GM12892 (cell line): ENCODE results near the gene GIGYF2.
"Not testable (repeated sequence)": the region's sequence is repeated elsewhere in the genome, so short reads cannot be mapped to it uniquely, and the experiment has no call there.

Experiments
- DNase-seq: peaks from one replicate; pipeline ENCODE4 v3.0.0; 2011; ENCODE audit not compliant: insufficient read length
- FAIRE-seq: peaks from 2 replicates; lab custom pipeline; 2011; peaks lifted over from hg19 to GRCh38; lab: Jason Lieb, UNC
- POLR2A ChIP-seq: IDR thresholded peaks from 2 replicates; pipeline ENCODE4 v1.6.1; 2011; ENCODE audit warnings: low read depth, low read length, control low read depth
- POLR2AphosphoS5 ChIP-seq: IDR thresholded peaks from 2 replicates; pipeline ENCODE4 v1.6.1; 2011; ENCODE audit warnings: low read depth, low read length, control low read depth
- TAF1 ChIP-seq: IDR thresholded peaks from 2 replicates; pipeline ENCODE4 v1.6.1; 2011; ENCODE audit warnings: low read depth, mild to moderate bottlenecking, control low read depth, low read length, borderline replicate concordance

Gene GIGYF2

DNA sequence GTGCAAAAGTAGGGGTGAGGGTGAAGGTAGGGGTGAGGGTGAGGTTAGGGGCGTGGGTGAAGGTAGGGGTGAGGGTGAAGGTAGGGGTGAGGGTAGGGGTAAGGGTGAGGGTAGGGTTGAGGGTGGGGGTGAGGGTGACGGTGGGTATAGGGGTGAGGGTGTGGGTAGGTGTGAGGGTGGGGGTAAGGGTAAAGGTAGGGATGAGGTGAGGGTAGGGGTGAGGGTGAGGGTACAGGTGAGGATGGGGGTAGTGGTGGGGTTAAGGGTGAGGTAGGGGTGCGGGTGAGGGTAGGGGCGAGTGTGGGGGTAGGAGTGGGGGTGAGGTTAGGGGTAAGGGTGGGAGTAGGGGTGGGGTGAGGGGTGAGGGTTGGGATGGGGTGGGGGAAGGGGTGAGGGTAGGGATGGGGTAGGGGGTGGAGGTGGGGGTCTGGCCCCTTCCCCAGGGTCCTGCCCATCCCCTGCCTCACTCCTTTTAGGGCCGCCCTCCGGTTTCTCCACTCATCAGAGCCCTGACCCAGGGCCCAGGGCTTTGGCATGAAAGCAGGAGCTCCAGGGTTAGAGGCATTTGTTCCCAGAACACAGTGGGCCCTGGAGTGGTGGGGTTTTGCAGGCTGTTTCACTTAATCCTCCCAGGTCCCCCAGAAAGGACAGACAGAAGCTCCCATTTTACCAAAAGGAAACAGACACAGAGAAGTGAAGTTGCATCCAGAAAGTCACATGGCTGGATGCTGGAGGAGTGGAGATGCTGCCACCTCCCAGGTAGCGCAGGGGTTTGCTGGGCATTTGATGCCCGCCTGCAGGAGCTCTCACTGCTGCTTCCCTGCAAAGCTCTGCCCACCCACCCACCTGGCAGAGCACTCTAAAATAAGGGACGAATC lies 199.8 kb downstream of the GIGYF2 start:
- no peak for FAIRE-seq
- no peak for TF ChIP-seq TAF1
- no peak for TF ChIP-seq POLR2A
- TF ChIP-seq POLR2AphosphoS5: no peak
- no peak for DNase-seq

DNA sequence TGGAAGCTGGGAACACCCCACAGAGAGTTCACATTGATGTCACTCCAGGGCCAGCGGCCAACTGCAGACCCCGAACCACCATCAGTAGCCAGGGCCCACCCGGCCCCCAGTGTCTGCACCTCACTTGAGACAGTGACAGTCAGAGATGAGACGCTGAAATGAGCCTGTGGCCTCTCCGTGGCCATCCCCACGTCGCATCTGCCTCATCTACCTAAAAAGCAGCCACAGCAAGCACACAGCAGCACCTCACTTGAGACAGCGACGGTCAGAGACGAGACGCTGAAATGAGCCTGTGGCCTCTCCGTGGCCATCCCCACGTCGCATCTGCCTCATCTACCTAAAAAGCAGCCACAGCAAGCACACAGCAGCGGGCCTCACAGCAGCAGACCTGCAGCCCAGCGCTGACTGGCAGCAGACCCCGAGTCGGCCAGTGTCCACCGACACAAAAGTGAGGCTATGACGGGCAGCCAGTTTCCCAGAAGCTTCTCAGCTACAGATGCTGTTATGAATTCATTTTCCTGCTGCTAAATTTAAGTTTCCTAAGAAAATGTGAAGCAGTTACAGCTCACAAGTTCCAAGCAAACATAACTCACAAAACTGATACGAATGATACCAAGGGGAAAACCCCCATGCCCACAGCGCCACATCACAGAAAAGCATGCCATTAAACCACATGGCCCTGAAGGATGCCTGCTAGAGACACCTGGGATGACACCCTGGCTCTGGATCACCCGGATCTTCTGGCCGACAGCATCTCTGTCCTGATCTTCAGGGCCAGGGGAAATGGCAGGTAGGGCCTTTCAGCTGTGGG lies 200.7 kb downstream of the GIGYF2 start:
- FAIRE-seq (no peak), DNase-seq (no peak)
- TF ChIP-seq POLR2AphosphoS5 (no peak), TAF1 (no peak), POLR2A (no peak)

DNA sequence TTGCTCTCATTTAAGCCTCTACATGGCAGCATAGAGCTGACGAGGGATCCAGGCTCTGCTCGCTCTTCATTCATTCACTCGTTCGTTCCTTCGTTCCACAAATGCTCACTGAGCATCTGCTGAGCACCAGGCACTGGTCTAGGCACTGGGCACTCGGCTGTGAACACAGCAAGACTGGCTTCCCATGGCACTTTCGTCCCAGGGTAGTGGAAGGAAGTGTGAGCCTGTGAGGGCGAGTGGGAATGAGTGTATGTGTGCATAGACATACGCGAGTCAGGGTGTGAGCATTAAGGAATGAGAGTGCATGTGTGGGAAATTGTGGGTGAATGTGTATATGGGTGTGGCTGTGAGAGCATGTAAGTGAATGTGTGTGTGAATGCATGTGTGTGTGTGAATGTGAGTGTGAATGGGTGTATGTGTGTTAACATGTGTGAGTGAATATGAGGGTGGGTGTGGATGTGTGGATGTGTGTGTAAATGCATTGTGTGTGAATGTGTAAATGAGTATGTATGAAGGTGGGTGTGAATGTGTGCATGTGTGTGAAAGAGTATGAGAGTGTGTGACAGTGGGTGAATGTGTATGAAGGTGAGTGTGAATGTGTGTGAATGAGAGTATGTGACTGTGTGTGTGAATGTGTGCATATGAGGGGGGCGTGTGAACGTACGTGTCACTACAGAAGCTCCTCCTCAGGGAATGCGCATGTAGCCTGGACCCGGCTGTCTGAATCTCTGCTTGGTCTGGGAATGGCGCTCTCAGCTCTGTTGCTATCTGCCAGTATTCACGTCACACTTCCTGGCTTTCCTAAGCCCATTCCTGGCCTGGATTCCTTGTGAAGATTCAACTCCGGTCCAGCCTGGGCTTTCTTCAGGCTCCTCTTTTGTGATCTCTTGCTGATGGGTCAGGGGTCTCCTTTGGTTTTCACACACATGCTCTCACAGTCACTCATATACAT lies 201.7 kb downstream of the GIGYF2 start:
- FAIRE-seq (no peak), DNase-seq (no peak)
- TF ChIP-seq POLR2AphosphoS5 (no peak), TAF1 (no peak), POLR2A (no peak)

DNA sequence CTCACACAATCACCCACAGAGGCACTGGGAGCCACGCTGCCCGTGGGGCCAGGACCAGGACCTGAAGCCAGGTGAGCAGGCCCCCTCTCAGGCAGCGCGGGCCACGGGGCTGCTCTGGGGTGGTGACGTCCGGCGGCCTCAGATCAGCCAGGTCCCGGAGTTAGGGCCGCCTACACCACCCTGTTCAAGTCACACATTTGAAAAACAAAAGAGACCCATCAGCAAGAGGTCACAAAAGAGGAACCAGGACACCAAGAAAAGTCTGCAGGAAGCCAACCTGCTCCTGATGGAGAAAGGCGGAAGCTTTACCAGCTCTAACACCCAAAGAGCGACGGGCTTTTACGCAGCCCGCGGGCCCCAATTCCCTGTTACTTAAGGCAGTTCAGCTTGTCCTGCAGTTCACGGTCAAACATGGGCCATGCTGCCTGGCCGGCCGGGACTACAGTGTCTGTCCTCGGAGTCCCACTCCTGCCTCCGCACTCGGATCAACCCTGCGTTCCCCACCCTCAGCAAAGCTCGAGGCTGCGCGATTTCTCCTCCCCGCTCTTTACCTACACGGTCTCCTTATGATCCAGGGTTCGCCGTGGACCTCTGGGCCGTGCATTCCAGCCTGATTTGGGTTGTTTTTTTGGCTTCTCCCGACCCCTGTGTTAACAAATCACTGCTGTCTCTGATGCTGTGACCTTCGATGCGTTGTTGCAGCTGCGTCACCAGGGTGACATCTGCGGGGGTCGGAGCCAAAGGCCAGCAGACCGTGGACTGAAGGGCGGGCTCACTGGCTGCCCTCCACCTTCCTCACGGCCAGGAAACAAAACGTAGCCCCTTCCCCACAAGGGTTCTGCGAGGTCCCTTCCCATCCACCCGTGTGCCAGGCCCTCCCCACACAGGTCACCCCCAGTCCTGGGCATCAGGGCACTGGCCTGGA lies 203.9 kb downstream of the GIGYF2 start:
- FAIRE-seq (no peak), DNase-seq (no peak)
- TF ChIP-seq POLR2AphosphoS5: no peak
- TF ChIP-seq POLR2A: no peak
- no peak for TF ChIP-seq TAF1

DNA sequence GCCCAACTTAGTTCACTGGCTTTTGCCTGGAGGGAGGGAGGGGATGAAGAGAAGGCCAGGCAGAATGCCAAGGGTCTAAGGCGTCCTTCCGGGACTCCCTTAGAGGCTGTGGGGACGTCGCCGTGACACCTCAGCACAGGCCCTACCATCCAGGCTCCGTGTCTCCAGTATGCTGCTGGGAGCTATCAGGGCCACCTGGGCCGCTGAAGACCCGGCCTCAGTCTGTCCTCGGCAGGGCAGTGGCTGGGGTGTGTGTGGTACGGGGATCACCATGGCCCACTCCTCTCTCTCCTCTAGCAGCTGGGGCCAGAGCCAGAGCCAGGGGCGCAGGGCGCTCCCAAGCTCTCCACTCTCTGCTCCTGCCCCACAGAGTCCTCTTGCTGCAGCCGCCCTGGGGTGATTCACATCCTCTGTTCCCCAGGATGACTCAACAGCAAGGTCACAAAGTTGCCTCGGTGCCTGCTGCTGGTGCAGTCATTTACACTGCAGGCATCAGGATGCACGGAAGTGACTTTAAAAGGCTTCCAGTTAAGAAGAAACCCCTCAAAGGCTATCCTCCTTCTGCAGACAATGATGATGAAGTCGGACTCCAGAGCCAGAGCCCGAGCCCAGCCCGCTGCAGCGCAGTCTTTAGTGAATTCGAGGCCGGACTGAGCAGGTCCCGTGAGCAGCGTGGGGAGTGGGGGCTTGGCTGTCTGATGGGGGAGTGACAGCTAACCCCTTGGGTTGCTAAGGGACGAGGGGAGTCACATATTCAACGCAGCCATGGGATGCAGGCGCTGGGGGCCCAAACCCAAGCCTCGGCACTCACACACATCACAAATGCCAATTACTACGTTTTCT lies 204.8 kb downstream of the GIGYF2 start:
- no peak for FAIRE-seq
- DNase-seq: no peak

DNA sequence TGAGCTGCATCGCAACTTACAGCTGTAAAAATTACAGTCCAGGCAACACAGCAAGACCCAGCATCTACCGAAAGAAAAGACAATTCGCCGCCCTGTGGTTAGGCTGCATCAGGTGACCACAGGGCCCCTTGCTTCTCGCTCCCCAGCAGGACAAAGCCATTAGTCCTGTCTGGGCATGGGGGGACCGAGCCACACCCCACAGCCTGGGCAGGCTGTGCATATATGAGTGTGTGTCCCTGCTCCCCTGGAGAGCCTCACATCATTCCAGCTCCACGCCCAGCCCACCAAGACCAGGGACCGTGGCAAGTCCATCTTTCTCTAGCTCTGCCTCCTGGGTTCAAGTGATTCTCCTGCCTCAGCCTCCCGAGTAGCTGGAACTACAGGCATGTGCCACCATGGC lies 206.9 kb downstream of the GIGYF2 start:
- FAIRE-seq (no peak), DNase-seq (no peak)
- TF ChIP-seq POLR2AphosphoS5 (no peak), POLR2A (no peak), TAF1 (no peak)

More for the DNA sequence above, 204.8 kb downstream of the GIGYF2 start:
- TF ChIP-seq TAF1: no peak

DNA sequence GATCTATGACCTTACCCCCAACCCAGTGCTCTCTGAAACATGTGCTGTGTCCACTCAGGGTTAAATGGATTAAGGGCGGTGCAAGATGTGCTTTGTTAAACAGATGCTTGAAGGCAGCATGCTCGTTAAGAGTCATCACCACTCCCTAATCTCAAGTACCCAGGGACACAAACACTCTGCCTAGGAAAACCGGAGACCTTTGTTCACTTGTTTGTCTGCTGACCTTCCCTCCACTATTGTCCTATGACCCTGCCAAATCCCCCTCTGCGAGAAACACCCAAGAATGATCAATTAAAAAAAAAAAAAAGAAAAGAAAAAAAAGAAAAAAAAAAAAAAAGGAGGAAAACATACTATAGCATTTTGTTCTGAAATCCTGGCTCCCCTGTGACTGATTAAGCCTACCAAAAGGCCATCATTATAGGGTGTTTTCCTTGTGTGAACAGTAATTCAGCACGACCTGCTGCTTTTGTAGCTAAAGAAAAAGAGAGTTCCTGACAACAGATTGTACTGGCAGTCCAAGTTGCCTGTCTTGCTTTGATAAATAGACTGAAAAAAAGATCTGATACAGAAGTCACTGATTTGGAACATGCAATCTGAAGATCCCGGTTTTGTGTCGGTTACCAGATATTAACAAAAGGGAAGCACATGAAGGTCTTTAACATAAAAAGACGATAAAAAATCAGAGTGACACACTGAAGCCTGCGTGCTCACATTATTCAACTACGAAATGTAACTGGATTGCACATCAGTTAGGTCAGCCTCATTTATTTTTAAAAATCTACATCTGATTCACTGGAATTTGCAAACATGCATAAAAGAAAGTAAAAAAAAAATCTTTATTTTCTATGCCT lies 210.0 kb downstream of the GIGYF2 start:
- FAIRE-seq, DNase-seq: not testable (repeated sequence)

DNA sequence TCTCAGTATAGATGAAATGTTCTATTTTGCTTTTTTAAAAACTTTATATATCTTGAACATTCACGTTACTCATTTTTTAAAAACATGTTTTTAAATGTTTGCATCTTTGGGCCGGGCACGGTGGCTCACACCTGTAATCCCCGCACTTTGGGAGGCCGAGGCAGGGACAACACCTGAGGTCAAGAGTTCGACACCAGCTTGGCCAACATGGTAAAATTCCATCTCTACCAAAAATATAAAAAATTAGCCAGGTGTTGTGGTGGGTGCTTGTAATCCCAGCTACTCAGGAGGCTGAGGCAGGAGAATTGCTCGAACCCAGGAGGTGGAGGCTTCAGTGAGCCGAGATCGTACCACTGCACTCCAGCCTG lies 210.6 kb downstream of the GIGYF2 start:
- not testable (repeated sequence) for DNase-seq, FAIRE-seq

DNA sequence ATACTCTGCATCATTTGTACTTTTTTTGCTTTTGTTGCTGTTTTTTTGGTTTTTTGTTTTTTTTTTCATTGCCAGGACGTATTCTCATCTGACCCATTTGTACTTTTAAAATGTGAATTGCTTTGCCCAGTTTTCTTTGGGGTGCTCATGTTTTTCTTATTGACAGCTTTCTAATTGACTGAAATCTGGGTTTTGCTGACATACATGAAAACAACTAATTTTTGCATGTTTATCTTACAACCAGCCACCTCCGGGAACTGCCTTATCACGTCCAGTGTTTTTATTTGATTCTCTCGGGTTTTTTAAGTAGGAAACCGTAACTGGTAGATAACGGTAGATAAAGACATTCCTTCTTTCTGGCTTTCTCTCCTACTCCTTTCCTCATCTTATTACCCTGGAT lies 211.6 kb downstream of the GIGYF2 start:
- DNase-seq (no peak), FAIRE-seq (no peak)
- TF ChIP-seq POLR2AphosphoS5 (no peak), POLR2A (no peak), TAF1 (no peak)
